ENCODE data around the gene ACTN1. TPM values are rescaled to one million over a fixed set of nuclear protein-coding genes. Genes with fewer than 3 reads are reported as not detected.

Gene ACTN1
- total and polyA plus RNA-seq, 7 experiments from 2014 or later: 41.3 to 390 (median 227) TPM

DNA sequence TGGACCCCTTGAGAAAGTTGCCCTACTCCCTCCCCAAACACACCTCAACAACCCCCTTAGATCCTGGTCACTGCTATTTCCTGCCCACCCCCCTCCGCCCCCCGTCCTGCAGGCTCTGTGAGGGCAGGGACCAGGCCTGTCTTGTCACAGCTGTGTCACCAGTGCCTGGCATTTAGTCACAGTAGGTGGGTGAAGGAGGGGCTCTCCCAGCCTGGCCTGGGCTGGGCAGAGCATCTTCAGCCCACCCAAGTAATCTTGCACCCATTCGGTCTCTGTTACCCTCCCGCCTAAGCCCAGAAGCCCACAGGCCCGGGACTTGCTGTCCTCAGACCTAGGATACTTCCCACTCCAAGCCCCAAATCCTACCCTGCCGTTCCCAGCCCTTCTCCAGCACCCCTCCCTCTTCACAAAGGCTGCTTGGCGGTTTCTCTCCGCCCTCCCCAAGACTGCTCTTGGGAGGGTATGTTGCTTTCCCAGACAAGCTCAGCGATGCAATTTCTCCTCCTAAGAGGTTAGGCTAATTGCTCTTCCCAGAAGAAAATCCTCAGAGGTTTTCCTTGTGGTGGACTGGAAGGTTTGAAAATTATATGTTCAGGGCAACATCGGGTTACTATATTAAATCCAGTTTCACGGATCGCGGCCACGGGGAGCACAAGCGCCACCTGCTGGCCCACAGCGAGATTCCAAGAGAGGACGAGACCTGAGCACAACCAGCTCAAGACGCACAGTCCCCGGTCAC is 135.5 kb downstream of the ACTN1 start:
- Mint-ChIP-seq H3K9me3 (peaks cover 0 to 7% (median 4%) of the 10 kb centered on the region in 11 donors), H3K27ac (peak overlapping the region in 3 of 9 donors; percentile 12 to 47 (median 29)), H3K4me3 (peak overlapping the region in 9 of 10 donors; percentile 30 to 62 (median 48)), H3K4me1 (peaks cover 12 to 34% (median 15%) of the 10 kb centered on the region in 7 donors), H3K36me3 (peaks cover 0 to 9% (median 9%) of the 10 kb centered on the region in 5 donors), H3K27me3 (peaks cover 0 to 9% (median 0%) of the 10 kb centered on the region in 5 donors)
- no peak overlapping the region for H3K27ac ChIP-seq (ENCODE audit: low read depth, low read length)
- no peaks in the 10 kb centered on the region for H3K9me3 ChIP-seq (ENCODE audit: control insufficient read depth in 2 of 3, low read length in 3 of 3)
- H3K4me3 ChIP-seq (ENCODE audit: low read length): no peak overlapping the region
- ATAC-seq (peak; percentile 86), DNase-seq (peak; percentile 42 to 76 (median 68))
- H3K27me3 ChIP-seq (ENCODE audit: control insufficient read depth in 2 of 2, insufficient read depth in 2 of 2, low read length in 2 of 2): no peaks in the 10 kb centered on the region
- H3K36me3 ChIP-seq (ENCODE audit: control insufficient read depth in 2 of 3, insufficient read depth in 3 of 3, low read length in 3 of 3): no peaks in the 10 kb centered on the region
- ChIA-PET CTCF (interaction anchor here (0.5 to 3.4 kb wide), 22 partner anchors 11 to 1008 kb away, joined by 3 to 45 read pairs (median 4); no protein-coding TSS in a partner anchor), POLR2A (interaction anchor here (0.9 to 1.6 kb wide), 2 partner anchors 23 to 27 kb away, joined by 3 to 7 read pairs; no protein-coding TSS in a partner anchor)
- intact Hi-C loops (cut with micrococcal nuclease): loop anchor here (1.0 to 5.0 kb wide), 9 partner anchors 27 to 1006 kb away; no protein-coding TSS in a partner anchor
- H3K4me1 ChIP-seq (ENCODE audit: control insufficient read depth in 2 of 2, insufficient read depth in 2 of 2, low read length in 2 of 2): peaks cover 7 to 12% of the 10 kb centered on the region in 2 donors

DNA sequence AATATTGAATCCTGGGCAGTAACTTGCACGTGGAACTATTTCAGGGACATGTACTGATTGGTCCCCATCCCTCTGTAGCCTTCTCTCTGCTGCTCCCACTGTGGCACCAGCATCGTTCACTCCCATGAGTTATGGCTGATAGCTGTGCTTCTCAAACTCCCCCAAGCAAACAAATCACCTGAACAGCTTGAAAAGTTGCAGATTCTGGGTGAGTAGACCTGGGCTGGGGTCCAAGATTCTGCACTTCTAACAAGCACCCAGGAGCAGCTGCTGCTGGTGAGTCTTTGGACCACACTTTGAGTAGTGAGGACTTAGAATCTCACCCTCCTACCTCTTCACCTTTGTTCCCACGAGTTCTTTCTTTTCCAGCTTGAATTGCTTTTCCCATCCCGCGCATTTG is 136.8 kb downstream of the ACTN1 start:
- Mint-ChIP-seq H3K9me3 (peaks cover 0 to 7% (median 4%) of the 10 kb centered on the region in 11 donors), H3K36me3 (peaks cover 0 to 10% (median 9%) of the 10 kb centered on the region in 5 donors), H3K4me1 (peaks cover 12 to 34% (median 15%) of the 10 kb centered on the region in 7 donors), H3K27ac (peak overlapping the region in 1 of 9 donors; percentile 6), H3K27me3 (peaks cover 0 to 9% (median 0%) of the 10 kb centered on the region in 5 donors), H3K4me3 (no peak overlapping the region)
- POLR2A ChIA-PET: interaction anchor here (0.5 kb wide), 1 partner anchor 1000 kb away, joined by 3 read pairs; no protein-coding TSS in a partner anchor
- Histone ChIP-seq H3K36me3 (ENCODE audit: control insufficient read depth in 2 of 3, insufficient read depth in 3 of 3, low read length in 3 of 3) (no peaks in the 10 kb centered on the region), H3K4me3 (ENCODE audit: low read length) (no peak overlapping the region), H3K4me1 (ENCODE audit: control insufficient read depth in 2 of 2, insufficient read depth in 2 of 2, low read length in 2 of 2) (peaks cover 7 to 12% of the 10 kb centered on the region in 2 donors), H3K9me3 (ENCODE audit: control insufficient read depth in 2 of 3, low read length in 3 of 3) (no peaks in the 10 kb centered on the region), H3K27me3 (ENCODE audit: control insufficient read depth in 2 of 2, insufficient read depth in 2 of 2, low read length in 2 of 2) (no peaks in the 10 kb centered on the region), H3K27ac (ENCODE audit: low read depth, low read length) (no peak overlapping the region)
- ATAC-seq (no peak), DNase-seq (no peak)
- intact Hi-C loops (cut with micrococcal nuclease): loop anchor here in 1 of 2 donors (5.0 kb wide), 1 partner anchor 1005 kb away; no protein-coding TSS in a partner anchor
- CTCF ChIA-PET: interaction anchor here (0.5 to 3.4 kb wide), 4 partner anchors 21 to 593 kb away, joined by 3 to 45 read pairs (median 17); no protein-coding TSS in a partner anchor

DNA sequence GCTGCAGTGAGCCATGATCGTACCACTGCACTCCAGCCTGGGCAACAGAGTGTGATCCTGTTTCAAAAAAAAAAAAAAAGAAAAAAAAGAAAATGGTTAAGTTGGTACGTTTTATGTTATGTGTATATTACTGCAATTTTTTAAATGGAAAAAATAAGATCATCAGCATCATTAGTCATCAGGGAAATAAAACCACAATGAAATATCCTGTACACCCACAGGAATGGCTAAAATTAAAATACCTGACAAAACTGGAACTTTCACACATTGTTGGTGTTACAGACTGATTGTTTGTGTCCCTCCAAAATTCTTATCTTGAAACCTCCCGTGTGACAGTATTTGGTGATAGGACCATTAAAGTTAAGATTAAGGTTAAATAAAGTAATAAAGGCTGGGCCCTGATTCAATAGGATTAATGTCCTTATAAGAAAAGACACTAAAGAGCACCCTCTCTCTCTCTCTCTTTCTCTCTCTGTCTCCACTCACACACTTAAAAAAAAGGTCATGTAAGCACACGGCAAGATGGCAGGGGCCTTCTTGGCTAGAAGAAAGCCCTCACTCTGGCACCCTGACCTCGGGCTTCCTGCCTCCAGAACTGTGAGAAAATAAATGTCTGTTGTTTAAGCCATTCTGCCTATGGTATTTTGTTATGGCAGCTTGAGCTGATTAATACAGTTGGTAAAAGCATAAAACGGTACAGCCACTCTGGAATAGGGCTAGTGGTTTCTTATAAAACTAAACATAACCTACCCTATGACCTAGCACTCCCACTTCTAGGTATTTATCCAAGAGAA is 137.9 kb downstream of the ACTN1 start:
- H3K4me3 Mint-ChIP-seq: no peak overlapping the region
- peaks cover 7 to 12% of the 10 kb centered on the region in 2 donors for H3K4me1 ChIP-seq (ENCODE audit: control insufficient read depth in 2 of 2, insufficient read depth in 2 of 2, low read length in 2 of 2)
- H3K9me3 ChIP-seq (ENCODE audit: control insufficient read depth in 2 of 3, low read length in 3 of 3): peaks cover 0 to 4% (median 0%) of the 10 kb centered on the region in 3 experiments
- H3K27me3 ChIP-seq (ENCODE audit: control insufficient read depth in 2 of 2, insufficient read depth in 2 of 2, low read length in 2 of 2): no peaks in the 10 kb centered on the region
- peak overlapping the region in 6 of 9 donors; percentile 20 to 60 (median 30) for H3K27ac Mint-ChIP-seq
- no peak overlapping the region for H3K4me3 ChIP-seq (ENCODE audit: low read length)
- intact Hi-C loops (cut with micrococcal nuclease): loop anchor here in 1 of 2 donors (5.0 kb wide), 1 partner anchor 1004 kb away; no protein-coding TSS in a partner anchor
- ATAC-seq (peak; percentile 69), DNase-seq (no peak)
- peaks cover 0 to 14% (median 12%) of the 10 kb centered on the region in 11 donors for H3K9me3 Mint-ChIP-seq
- peaks cover 0 to 9% (median 0%) of the 10 kb centered on the region in 5 donors for H3K27me3 Mint-ChIP-seq
- POLR2A ChIA-PET: no interaction called here
- no peaks in the 10 kb centered on the region for H3K36me3 ChIP-seq (ENCODE audit: control insufficient read depth in 2 of 3, insufficient read depth in 3 of 3, low read length in 3 of 3)
- peaks cover 0 to 20% (median 12%) of the 10 kb centered on the region in 5 donors for H3K36me3 Mint-ChIP-seq
- CTCF ChIA-PET: interaction anchor here (0.6 kb wide), 1 partner anchor 84 kb away, joined by 3 read pairs; no protein-coding TSS in a partner anchor
- H3K4me1 Mint-ChIP-seq: peaks cover 12 to 34% (median 15%) of the 10 kb centered on the region in 7 donors
- H3K27ac ChIP-seq (ENCODE audit: low read depth, low read length): no peak overlapping the region

DNA sequence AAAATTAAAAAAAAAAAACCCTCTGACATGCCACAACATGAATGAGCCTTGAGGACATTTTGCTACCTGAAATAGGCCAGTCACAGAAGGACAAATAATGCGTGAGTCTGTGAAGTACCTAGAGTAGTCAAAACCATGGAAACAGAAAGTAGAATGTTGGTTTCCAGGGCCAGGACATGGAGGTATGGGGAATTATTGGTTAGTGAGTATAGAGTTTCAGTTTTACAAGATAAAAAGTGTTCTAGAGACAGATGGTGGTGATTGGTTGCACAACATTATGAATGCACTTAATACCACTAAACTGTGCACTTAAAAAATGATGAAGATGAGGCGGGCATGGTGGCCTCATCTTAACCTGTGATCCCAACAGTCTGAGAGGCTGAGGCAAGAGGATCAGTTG is 138.6 kb downstream of the ACTN1 start:
- Histone ChIP-seq H3K9me3 (ENCODE audit: control insufficient read depth in 2 of 3, low read length in 3 of 3) (peaks cover 0 to 8% (median 0%) of the 10 kb centered on the region in 3 experiments), H3K27me3 (ENCODE audit: control insufficient read depth in 2 of 2, insufficient read depth in 2 of 2, low read length in 2 of 2) (no peaks in the 10 kb centered on the region), H3K36me3 (ENCODE audit: control insufficient read depth in 2 of 3, insufficient read depth in 3 of 3, low read length in 3 of 3) (no peaks in the 10 kb centered on the region), H3K4me1 (ENCODE audit: control insufficient read depth in 2 of 2, insufficient read depth in 2 of 2, low read length in 2 of 2) (peaks cover 7 to 12% of the 10 kb centered on the region in 2 donors), H3K4me3 (ENCODE audit: low read length) (no peak overlapping the region), H3K27ac (ENCODE audit: low read depth, low read length) (no peak overlapping the region)
- ChIA-PET CTCF (no interaction called here), POLR2A (no interaction called here)
- H3K27ac Mint-ChIP-seq: peak overlapping the region in 1 of 9 donors; percentile 60
- peaks cover 3 to 27% (median 19%) of the 10 kb centered on the region in 5 donors for H3K36me3 Mint-ChIP-seq
- intact Hi-C loops (cut with micrococcal nuclease): loop anchor here in 1 of 2 donors (5.0 kb wide), 1 partner anchor 1003 kb away; no protein-coding TSS in a partner anchor
- no peak for DNase-seq
- peaks cover 15 to 34% (median 20%) of the 10 kb centered on the region in 7 donors for H3K4me1 Mint-ChIP-seq
- ATAC-seq: no peak
- peak overlapping the region in 1 of 10 donors; percentile 36 for H3K4me3 Mint-ChIP-seq
- peaks cover 0 to 9% (median 0%) of the 10 kb centered on the region in 5 donors for H3K27me3 Mint-ChIP-seq
- H3K9me3 Mint-ChIP-seq: peaks cover 1 to 21% (median 18%) of the 10 kb centered on the region in 11 donors

DNA sequence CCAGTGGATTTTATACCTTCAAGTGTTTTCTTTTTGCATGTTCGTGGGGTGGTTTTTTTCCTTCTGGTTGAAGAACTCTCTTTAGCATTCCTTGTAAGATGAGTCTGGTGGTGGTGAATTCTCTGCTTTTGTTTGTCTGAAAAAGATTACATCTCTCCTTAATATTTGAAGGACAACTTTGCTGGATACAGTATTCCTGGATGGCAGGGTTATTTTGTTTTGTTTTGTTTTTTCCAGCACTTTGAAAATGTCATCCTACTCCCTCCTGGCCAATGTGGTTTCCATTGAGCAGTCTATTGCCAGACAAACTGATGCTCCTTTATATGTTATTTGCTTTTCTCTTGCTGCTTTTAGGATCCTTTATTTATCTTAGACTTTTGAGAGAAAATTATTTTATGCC is 143.0 kb downstream of the ACTN1 start:
- Histone ChIP-seq H3K27ac (ENCODE audit: low read depth, low read length) (no peak overlapping the region), H3K4me3 (ENCODE audit: low read length) (no peak overlapping the region), H3K36me3 (ENCODE audit: control insufficient read depth in 2 of 3, insufficient read depth in 3 of 3, low read length in 3 of 3) (no peaks in the 10 kb centered on the region), H3K27me3 (ENCODE audit: control insufficient read depth in 2 of 2, insufficient read depth in 2 of 2, low read length in 2 of 2) (no peaks in the 10 kb centered on the region), H3K4me1 (ENCODE audit: control insufficient read depth in 2 of 2, insufficient read depth in 2 of 2, low read length in 2 of 2) (peaks cover 0 to 2% of the 10 kb centered on the region in 2 donors), H3K9me3 (ENCODE audit: control insufficient read depth in 2 of 3, low read length in 3 of 3) (peaks cover 0 to 8% (median 0%) of the 10 kb centered on the region in 3 experiments)
- H3K4me3 Mint-ChIP-seq: no peak overlapping the region
- peaks cover 3 to 50% (median 29%) of the 10 kb centered on the region in 11 donors for H3K9me3 Mint-ChIP-seq
- H3K27me3 Mint-ChIP-seq: peaks cover 0 to 23% (median 0%) of the 10 kb centered on the region in 5 donors
- no peak for ATAC-seq
- peaks cover 0 to 10% (median 6%) of the 10 kb centered on the region in 7 donors for H3K4me1 Mint-ChIP-seq
- H3K27ac Mint-ChIP-seq: peak overlapping the region in 1 of 9 donors; percentile 16
- intact Hi-C loops (cut with micrococcal nuclease): no loop called here
- H3K36me3 Mint-ChIP-seq: peaks cover 5 to 36% (median 30%) of the 10 kb centered on the region in 5 donors
- DNase-seq: no peak
- ChIA-PET CTCF (no interaction called here), POLR2A (no interaction called here)

DNA sequence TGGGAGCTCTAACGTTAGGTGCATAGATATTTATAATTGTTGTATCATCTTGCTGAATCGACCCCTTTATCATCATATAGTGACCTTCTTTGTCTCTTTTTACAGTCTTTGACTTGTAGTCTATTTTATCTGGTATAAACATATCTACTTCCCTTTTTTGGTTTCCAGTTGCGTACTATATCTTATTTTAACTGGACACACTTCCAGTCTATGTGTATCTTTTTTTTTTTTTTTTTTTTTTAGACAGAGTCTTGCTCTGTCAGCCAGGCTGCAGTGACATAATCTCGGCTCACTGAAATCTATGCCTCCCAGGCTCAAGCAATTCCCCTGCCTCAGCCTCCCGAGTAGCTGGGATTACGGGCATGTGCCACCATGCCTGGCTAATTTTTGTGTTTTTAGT is 144.3 kb downstream of the ACTN1 start:
- no peak overlapping the region for H3K27ac ChIP-seq (ENCODE audit: low read depth, low read length)
- POLR2A ChIA-PET: no interaction called here
- H3K9me3 ChIP-seq (ENCODE audit: control insufficient read depth in 2 of 3, low read length in 3 of 3): peaks cover 0 to 8% (median 0%) of the 10 kb centered on the region in 3 experiments
- no peaks in the 10 kb centered on the region for H3K4me1 ChIP-seq (ENCODE audit: control insufficient read depth in 2 of 2, insufficient read depth in 2 of 2, low read length in 2 of 2)
- no peaks in the 10 kb centered on the region for H3K36me3 ChIP-seq (ENCODE audit: control insufficient read depth in 2 of 3, insufficient read depth in 3 of 3, low read length in 3 of 3)
- Mint-ChIP-seq H3K4me1 (peaks cover 0 to 10% (median 5%) of the 10 kb centered on the region in 7 donors), H3K36me3 (peaks cover 5 to 34% (median 30%) of the 10 kb centered on the region in 5 donors), H3K4me3 (no peak overlapping the region), H3K27ac (no peak overlapping the region), H3K9me3 (peaks cover 3 to 52% (median 30%) of the 10 kb centered on the region in 11 donors), H3K27me3 (peaks cover 0 to 27% (median 0%) of the 10 kb centered on the region in 5 donors)
- H3K27me3 ChIP-seq (ENCODE audit: control insufficient read depth in 2 of 2, insufficient read depth in 2 of 2, low read length in 2 of 2): no peaks in the 10 kb centered on the region
- CTCF ChIA-PET: no interaction called here
- no peak overlapping the region for H3K4me3 ChIP-seq (ENCODE audit: low read length)
- no peak for ATAC-seq
- no peak for DNase-seq
- intact Hi-C loops (cut with micrococcal nuclease): no loop called here
